Measurements from ENCODE around the gene CMPK1.
A peak's percentile ranks its signal among the peaks of the same experiment; 100 is the strongest.

CMPK1 gene

DNA sequence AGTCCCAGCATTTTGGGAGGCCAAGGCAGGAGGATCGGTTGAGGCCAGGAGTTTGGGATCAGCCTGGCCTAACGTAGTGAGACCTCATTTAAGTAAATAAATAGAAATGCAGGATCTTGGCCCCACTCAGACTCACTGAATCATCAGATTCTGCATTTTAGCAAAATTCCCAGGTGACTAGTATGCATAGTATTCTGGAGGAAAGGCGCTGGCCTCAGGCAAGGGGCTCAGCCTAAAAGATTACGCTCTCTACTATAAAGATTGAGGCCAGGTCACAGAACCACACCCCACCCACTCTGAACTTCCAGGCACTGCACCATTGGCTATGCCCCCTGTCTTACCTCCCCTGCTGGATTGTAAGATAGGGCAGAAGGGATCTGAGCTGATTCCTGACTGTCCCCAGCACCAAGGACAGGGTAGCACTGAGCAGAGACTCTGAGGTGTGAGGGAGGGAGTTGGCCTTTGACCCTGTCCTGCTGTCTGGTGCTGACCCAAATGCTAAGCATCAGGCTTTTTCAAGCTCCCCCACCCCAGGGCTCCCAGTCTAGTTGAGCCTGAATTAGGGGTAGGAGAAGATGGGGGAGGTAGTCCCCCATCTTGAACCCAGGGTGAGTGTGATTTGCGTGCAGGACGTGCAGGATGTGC lies 85.2 kb downstream of the CMPK1 start:
- no peak for DNase-seq

DNA sequence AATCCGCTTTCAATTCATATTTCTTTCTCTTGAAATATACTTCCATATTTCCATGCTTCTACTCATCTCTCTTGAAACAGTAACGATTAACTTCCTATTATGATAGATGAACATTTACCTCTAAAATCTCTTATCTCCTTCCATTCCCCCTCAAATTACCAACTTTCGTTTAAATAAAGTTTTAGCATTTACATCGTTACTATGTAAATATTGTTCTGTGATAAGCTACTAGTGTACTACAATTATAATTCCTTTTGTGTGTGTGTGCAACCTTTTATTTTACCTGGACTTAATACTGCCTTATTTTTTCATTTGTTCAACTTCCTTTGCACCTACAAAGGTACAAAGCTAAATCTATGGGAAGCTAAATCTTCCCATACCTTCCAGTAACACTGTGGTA lies 87.0 kb downstream of the CMPK1 start:
- no peak for DNase-seq

DNA sequence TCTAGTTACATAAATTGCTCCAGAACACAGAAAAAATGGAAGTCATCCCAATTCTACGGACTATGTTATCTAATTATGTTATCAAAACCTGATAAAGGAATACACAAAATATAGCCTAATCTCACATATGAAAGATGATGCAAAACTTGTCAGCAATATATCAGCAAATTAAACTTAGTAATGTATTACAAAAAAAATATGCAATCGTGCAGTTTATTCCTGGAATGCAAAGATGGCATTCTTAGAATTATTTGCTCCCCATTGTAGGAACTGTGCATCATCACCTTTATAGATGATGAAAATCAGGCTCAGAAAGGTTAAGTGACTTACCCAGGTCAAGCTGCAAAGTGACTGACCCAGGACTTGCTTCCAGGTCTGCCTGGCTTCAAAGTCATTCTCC lies 90.3 kb downstream of the CMPK1 start:
- DNase-seq, result no peak

DNA sequence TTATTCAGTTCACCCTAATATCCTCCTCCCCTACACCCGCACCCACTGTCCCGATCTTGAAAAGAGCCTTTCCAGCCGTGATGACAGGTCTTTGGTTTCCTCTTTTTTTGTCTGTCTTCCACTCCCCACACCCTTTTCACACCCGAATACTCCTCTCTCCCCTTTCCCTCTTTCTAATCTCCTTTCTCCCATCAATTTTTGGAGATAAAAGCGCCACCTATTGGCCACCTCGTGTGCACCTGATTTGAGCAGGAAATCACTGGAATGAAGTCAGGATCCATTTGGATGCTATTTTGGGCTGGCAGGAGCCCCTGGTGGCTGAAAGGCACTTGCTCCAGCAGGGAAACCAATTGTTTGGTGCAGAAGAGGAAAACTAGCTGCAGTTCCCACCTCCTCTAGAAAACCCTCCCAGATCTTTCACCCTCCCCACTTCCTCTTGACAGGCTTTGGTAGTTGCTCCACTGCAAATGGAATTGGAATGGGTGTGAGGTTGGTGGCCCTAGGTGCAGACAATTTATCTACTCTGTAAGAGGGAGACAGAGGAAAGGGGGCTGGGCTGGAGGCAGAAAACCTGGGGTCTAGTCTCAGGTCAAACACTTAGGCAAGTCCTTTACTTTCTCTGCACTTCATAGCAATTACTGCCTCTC lies 90.9 kb downstream of the CMPK1 start:
- peak in 4 of 58 donors; percentile 1 to 10 (median 2) for DNase-seq
